ENCODE results near the gene KIAA1217.
"Not testable (repeated sequence)": the region's sequence is repeated elsewhere in the genome, so short reads cannot be mapped to it uniquely, and the experiment has no call there.

The KIAA1217 gene

DNA sequence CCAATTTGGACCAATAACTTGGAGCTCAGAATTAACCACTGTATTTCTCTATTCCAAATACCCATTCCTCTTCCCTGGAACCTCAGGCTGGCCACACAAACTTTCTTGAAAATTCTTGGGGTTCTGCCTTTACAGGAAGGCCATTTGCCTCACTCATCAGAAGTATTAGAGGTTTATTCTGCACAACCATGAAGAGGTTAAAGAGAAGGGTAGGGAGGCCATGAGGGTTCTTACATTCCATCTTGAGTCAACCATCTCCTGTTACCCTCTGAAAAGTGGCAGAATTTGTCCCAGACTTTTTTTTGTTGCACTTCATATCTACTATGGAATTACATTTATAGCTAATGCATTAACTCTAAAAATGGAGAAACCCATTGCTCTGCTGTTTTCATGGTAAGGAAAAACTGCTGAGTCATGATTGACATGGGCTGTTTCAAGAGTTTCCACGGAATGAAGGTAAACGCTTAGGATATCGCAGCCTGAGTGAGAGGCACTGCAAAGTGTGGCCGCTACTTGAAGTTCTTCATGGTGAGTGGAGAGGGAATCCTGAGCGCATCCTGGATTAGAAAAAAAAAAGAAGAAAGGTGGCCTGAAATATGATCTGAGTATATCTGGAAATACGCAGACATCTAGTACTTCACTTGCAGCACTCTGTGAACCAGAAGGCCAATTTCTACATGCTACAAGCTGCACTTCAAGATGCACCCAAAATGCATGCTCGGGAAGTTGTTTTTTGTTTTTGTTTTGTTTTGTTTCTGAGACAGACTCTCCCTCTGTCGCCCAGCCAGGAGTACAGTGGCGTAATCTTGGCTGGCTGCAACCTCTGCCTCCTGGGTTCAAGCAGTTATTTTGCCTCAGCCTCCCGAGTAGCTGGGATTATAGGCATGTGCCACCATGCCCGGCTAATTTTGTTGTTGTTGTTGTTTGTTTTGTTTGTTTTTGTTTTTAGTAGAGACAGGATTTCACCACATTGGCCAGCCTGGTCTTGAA, 83.7 kb downstream of the KIAA1217 start:
- DNase-seq: no peak

DNA sequence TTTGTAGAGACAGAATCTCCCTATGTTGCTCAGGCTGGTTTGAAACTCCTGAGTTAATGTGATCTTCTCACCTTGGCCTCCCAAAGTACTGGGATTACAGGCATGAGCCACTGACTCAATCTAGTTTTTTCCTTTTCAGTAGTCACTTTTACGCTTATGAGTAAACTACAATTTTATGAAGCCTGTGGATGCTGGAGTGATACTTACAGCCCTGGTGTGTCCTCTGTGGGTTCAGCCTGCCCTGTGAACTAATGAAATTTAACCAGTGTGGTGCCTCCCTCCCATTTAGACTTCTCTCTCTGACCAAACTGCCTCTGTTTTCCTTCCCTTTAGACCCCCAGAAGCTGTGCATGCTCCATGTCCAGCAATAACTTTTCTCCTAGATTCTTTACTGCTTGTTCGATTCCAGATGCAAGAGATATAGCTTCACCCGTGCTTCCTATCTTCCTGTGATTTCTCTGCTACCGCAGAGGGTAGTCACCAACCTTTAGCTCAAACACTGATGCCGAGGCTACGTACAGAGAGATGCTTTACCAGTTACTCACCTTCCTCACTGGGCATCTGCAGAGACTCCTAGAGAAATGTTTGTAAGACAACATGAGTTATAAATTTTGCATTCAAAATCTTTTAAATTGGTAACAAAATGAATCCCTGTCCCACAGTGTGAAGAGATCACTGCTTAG, 90.8 kb downstream of the KIAA1217 start:
- no peak for DNase-seq

DNA sequence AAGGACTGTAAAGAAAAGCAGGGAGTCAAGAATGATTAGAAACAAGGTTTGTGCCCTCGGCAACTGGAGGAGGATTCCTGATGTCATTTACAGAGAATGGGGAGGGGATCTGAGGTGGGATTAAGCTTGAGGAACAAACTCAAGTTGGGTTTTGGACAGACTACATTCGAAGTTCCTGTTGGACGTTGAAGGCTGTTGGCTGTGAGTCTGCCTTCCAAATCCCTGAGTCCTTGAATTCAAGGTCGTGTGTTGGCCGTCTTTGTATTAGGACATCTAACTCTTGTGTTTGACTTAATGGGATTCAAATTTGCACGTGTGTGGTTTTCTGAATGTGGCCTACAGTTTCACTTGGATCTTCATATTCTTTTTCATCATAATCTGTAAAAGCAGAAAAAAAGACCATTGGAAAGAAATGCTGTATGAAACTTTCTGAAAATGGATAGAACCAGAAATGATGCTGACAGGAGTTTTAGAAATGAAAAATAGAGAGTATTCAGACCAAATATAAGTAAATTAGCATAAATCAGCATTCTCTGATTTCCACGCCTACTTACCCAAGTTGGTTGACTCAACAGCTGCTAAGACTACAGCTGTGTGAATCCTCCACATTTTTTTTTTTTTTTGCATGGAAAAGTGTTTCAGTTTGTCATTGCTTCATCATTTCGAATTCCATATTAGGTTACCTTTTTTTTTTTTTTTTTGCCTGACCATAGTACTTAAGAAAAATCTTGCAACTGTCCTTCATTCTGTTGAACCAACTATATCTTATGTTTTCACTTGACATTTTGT, 94.8 kb downstream of the KIAA1217 start:
- no peak for DNase-seq

DNA sequence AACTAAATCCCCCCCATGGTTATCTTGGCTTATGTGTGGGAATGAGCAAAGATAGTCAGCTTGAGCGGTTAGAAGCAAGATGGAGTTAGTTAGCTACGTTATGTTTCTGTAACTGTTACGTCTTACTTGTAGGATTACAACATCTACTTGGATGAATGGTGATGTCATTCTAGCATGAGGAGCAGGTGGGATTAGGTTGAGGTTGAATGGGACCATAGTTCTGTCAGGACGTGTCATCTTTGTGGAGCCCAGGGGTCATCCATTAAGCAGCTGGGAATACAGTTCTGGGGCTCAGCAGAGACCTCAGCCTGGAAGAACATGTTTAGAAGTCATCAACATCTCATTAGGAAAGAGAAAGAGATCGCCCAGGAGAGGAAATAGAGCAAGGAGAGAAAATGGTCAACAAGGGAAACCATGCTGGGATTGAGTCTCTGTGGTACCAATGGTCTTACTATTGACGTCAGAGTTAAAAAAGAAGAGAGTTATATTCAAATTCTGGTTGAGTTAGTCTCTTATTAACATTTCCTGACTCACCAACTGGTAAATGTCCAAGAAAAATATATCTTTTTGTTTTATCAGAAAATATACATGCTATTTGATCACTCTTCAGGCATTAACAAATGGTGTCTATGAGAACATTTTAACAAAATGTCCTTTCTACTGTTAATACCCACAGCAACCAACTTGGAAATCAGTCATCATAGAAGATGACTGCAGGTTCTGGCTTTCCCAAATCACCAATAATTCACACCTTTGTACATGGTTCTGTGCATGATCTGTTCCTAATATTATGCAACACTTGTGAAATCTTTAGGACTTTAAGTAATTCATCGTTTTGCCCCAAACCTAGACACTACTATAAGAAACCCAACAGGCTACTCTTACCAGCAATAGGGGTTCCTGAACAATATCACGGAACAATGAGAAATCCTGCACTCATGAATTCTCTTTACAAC, 96.9 kb downstream of the KIAA1217 start:
- DNase-seq: no peak

DNA sequence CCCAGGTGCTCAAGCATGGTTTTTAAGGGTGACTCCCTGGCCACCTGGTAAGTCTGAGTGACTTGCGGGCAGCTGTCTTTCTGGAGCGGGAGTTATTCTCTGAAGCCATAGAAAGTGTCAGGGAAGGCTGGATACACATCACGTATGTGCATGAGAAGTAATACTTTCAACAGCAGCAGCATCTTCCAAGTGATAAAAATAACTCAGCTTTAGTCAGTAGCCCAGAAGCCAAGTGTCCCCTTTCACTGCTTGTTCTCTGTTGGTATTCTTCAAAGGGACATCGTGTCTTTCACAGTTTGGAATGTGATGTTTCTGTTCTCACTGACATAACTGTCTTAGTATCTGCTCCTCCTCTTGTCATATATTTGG, 97.6 kb downstream of the KIAA1217 start:
- no peak for DNase-seq

DNA sequence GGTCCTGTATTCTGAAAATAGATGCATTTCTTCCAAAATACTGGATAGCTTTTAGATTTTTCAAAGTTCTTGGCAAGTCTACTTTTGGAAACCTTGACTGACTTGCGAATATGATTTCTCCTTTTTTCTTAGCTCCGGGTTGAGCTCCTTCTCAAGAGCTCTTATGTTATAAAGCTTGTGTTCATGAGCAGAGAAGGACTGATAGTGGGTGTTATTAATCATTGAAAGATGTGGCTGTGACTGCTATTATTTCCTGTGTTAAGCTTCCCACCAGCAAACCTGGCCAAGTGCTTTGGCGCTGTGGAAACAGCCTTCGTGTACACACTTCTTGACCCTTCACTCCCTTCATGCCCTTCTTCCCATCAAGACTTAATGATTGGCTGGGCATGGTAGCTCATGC, 98.2 kb downstream of the KIAA1217 start:
- no peak for DNase-seq

DNA sequence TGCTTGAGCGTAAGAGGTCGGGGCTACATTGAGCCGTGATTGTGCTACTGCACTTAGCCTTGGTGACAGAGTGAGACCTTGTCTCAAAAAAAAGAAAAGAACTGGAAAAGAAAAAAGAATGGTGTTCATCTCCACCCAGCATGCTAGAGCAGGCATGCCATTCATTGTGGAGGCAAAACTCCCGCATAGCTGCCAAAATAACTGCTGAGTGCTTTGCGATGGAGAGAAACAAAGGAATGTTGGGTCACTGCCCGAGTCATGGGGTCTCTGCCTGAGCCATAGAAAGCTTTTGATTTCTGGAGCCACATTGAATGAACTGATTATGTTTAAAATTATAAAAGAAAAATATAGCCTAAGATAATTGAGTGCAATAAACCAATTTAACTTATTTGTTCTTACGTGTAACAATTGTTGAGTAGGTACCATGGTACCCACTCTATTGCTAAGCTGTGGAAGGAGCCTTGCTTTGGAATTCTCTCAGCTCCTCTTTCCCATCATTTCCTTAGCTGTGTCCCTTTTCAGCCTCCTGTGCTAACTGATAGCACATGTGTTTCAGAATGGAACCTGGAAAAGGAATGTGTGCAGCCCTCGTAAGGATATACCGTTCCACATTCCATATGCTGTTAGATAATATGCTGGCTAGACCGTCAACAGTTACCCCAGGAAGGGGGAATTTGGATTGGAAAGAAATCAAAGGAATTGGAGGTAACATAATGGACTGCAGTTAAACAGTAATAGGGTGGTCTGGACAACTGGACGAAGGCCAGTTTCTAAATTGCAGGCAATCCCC, 99.0 kb downstream of the KIAA1217 start:
- no peak for DNase-seq

DNA sequence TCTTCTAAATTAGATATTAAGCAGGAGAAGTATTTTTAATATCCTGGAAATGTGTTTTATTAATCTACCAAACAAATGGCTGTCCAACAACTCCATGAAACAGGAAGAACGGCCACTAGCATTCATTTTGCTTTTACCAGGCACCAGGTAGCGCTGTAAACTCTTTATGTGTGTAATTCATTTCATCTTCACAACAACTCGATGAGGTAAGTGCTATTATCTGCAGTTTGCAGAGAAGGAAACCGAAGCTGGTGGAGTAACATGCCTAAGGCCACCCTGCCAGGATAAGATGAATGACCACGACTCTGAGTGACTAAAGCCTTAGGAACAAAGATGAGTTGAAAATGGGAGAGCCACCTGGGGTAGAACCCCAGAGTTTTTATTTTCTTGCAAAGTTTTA, 101.2 kb downstream of the KIAA1217 start:
- no peak for DNase-seq

DNA sequence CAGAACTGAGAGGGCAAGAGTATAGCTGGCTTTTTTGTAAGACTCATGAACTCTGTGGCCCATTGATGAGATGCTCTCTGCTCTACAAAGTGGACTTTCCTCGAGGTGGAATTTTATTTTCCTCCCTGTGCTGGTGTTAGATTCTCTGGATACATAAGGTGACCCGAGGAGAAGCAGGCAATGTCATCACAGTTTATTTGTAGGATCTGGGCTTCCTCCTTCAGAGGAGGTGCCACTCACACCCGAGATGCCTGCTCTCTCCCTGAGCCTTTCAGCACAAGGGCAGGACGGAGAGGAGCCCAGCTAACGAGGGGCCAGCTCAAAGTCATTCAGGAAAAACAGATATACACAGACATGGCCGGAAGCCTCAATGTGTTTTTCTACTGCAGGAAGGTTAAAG, 103.0 kb downstream of the KIAA1217 start:
- no peak for DNase-seq

DNA sequence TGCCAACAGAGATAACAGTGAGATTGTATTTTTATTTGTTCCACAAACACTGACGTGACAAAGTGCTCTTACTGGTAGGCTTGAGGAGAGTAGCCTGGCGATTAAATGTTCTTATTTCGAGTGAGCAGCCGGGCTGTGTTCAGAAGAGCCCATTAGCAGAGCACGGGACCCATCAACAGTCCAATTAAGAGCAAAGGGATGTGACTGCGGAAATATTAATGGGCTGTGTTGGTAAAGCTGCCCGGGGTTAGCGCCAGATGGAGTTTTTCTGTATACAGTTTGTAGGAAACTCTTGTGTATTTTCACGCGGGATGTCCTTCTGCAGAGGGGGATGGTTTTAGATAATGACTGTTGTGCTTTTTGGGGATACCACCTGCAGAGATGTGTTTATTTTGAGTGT, 104.3 kb downstream of the KIAA1217 start:
- no peak for DNase-seq

DNA sequence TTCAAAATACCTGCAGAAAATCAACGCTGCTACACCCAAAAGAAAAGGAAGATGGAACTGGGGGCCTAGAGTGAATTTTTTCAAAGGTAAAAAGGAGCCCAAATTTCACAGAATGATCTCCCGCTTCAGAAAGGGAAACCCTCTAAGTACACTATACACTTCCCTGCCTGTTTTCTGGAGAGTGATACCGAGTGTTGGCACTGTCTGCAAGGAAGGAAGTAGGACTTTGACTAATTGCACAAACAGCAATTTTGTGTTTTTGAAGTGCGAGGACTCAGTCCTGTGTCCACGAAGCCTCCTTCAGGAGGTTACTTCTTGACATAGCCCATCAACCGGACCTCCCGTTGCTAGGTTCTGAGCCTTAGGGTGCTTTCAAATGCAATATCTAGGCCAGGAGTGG, 106.3 kb downstream of the KIAA1217 start:
- DNase-seq: no peak

DNA sequence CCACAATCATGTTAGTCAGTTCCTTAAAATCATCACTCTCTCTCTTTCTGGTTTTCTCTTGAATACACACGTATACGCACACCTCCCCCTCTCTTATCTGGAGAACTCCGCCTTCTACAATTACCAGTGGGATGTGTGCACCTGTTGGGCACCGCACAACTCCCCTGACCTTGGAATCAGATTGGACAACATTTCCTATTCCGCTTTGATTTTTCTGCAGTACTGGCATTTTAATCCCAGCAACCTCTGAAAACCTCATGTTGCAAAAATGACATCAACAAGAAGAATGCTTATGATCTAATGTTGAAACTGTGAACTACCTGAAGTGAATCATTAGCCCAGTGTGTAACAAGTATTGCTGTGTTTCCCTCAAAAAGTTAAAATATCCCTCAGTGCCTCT, 109.6 kb downstream of the KIAA1217 start:
- DNase-seq: no peak

DNA sequence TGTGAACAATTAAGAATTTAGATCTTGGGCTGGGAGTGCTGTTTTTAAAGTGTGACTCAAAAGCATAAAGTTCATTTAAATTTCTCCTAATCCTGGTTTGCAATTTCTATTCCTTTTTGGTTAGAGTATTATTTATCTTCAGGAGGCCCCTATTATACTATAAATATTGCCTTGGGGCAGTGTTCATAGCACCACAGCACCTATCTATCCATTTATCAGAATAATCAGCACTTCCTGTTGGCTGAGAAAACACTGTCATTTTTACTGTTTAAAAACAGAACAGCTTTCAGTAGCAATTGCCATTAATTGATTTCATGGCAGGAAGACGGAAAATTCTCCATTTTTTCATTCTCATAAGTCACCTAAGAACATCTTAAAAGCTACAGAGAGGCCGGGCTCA, 111.4 kb downstream of the KIAA1217 start:
- DNase-seq: no peak

DNA sequence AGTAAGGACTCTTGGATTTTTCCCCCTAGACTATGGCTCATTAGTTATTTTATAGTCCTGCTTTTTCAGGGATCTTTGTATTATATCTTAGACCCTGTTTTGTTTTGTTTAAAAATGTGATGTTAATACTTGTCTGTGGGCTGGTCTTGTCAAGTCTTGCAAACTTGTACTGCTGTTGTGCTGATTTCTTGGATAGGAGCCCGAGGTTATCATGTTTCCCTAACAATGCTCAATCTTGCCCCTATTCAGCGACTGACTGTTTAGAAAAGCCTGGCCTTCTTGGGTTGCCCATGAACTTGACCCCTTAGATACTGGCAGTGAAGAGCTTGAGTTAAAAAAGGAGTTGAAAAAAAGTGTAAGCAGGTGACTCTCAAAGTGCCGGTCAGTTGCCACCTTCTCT, 115.7 kb downstream of the KIAA1217 start:
- no peak for DNase-seq

DNA sequence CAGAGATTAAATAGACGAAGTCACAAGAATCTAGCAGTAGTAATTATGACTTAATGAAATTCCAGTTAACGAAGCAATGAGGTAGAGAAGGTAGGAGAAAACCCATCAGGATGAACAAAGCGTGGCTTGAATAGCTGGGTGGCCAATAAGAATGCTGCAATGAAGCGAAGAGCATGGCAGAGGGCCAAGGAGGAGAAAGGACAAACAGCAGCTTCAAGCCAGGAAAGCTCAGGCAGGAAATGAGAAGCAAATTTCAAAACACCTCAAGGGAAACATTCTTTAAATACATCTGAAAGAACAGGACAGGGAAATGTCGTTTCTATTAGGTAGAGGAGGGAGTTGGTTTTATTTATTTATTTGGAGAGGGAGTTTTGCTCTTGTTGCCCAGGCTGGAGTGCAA, 122.5 kb downstream of the KIAA1217 start:
- no peak for DNase-seq

DNA sequence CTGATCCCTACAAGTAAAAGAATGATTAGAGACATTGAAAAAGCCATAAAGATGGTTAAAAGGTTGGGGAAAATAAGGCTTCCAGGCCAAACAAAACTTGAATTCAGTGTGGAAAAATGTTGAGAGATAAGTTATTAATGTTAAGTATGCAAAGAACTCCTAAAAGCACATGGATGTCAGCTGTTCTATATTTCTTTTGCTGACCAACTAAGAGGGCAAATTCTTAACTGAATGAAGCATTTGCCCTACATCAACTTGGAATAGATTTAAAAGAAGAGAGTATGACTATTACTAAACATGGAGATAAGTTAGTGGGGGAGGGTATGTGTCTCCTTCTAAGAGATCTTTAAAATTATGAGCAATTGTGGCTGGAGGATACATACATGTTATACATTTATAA, 124.8 kb downstream of the KIAA1217 start:
- DNase-seq: no peak

DNA sequence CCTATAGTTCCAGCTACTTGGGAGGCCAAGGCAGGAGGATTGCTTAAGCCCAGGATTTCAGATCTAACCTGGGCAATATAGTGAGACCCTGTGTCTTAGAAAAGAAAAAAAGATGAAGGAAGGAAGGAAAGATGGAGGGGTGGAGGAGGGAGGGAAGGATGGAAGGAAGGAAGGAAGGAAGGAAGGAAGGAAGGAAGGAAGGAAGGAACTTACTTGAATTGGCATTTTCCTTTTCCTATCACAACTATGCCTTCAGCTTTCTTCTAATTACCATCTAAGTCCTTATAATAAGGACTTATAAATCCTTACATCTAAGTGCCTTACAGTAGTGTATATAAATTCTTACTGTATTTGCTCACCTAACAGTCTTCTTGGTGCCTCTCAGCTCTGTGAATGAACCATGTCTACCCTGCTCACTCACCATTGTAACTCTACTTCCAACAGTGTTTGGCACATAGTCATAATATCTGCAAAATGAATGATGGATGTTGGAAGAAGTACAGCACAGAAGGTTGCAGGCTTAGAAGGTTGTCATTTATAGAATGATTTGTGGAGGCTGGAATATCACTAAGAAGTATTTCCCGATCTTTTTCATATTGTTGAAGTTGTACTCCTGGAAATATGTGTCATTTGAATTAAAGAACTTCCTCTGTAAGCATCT, 125.5 kb downstream of the KIAA1217 start:
- DNase-seq: no peak

DNA sequence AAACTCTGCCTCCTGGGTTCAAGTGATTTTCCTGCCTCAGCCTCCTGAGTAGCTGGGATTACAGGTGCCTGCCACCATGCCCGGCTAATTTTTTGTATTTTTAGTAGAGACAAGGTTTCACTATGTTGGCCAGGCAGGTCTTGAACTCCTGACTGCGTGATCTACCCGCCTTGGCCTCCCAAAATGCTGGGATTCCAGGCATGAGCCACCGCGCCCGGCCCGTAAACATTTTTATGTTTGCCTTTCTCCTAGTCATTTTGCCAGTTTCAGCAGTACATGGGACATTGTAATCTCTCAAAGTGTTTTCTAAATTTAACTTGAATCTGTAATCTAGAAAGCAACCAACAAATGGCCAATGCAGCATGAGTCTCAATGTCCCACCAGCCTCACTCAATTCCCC, 128.8 kb downstream of the KIAA1217 start:
- not testable (repeated sequence) for DNase-seq

DNA sequence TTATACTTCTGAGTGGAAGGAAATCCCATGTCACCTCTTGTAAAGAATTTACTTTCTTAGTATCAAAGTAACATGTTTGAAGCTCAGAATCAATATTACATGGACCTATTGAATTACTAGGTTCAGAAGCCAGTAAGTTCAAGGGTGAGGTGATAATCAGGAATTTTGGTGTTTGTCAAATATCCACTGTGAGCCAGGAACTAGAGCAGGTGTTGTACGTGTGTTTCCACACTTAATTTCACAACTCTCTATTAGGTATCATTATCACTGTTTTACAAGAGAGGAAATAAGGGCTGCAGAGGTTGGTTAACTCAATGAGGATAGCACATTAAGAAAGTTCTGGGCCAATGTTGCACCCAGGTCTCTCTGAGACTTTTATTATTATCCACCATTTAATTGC, 130.4 kb downstream of the KIAA1217 start:
- DNase-seq: no peak

DNA sequence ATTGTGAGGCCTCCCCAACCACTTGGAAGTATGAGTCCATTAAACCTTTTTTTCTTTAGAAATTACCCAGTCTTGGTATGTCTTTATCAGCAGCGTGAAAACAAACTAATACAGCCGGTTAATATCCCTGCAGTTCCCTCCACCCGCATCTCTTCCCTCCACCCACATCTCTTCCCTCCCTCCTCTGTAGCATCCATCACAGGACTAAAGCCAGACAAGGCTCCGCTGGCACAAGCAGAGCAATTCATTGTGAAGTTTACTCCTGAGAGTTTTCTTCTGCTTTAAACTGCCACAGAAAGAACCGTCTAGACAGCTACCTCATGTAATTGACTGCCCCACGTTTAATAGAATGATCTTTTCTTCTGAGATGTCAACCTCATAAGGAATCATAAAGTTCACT, 131.5 kb downstream of the KIAA1217 start:
- no peak for DNase-seq

DNA sequence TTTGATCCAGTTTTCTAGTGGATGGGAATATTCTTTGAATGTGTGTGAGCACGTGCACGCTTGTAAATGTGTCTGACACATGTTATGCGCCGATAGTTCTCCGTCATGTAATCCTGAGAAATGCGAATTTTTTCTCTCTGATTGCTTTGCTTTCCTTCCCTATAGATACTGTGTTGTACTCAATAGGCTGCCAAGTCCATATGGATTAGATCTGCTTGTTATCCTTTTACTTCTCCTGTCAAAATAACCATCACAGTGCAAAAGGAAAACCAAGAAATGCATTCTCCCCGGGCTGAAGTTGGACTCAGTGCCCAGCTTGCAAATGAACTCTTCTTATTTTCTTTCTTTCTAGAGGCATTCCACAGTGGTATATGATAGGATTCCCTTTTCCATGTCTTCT, 131.9 kb downstream of the KIAA1217 start:
- no peak for DNase-seq
